Dedifferentiated amniotic fluid mesenchymal stem cell (primary cell): ENCODE data around the gene FAIM.
"Not testable (repeated sequence)": the region's sequence is repeated elsewhere in the genome, so short reads cannot be mapped to it uniquely, and the experiment has no call there.

ENCODE experiments used
- DNase-seq: peaks from one replicate; pipeline ENCODE4 v3.0.0-alpha.2; 2016; ENCODE audit errors: extremely low spot score

Gene FAIM

GRCh38 chr3:138678874-138679392 lies 70.4 kb downstream of the FAIM start:
- DNase-seq = no peak

GRCh38 chr3:138680974-138681373 lies 72.4 kb downstream of the FAIM start:
- not testable (repeated sequence) for DNase-seq

- DNase-seq = no peak
These were observed 73.1 kb downstream of the FAIM start for GRCh38 chr3:138681463-138682220.

- DNase-seq = no peak
These were observed 74.1 kb downstream of the FAIM start for GRCh38 chr3:138682648-138683047.
